ENCODE measurements around the gene CTTNBP2NL. TPM values are rescaled to one million over a fixed set of nuclear protein-coding genes. Genes with fewer than 3 reads are reported as not detected.
A peak's percentile ranks its signal among the peaks of the same experiment; 100 is the strongest.

The CTTNBP2NL gene
- polyA plus RNA-seq, 4 donors = 3.8 to 27.5 (median 6.6) TPM

DNA sequence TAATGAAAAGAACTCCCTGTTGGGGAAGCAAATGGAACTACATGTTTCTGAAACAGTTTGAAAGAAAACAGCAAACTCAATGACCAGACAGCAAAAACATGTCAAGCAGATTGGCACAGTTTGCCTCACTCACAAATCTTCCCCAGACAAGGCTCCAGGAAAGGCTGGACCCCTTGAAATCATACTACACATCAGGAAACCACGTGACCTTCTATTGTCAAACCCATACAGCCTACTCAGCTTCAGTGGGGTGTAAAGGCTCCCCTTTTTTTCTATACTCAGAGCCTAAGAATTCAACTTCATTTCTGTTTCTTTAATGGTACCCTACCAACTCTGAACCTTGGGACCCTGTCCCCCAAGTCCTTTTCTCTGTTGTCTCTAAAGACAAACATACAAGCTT is 15.7 kb upstream of the CTTNBP2NL start:
- H3K4me3 ChIP-seq (ENCODE audit: low read depth in 1 of 3, low read length in 3 of 3) = no peak overlapping the region
- DNase-seq = no peak
- H3K36me3 ChIP-seq (ENCODE audit: control insufficient read depth in 3 of 3, insufficient read depth in 2 of 3, low read depth in 1 of 3, low read length in 3 of 3) = no peaks in the 10 kb centered on the region
- H3K27ac ChIP-seq (ENCODE audit: low read depth in 1 of 3, low read length in 2 of 3) = no peak overlapping the region
- FAIRE-seq = no peak
- peaks cover 0 to 7% (median 0%) of the 10 kb centered on the region in 3 donors for H3K4me1 ChIP-seq (ENCODE audit: control insufficient read depth in 3 of 3, insufficient read depth in 2 of 3, low read depth in 1 of 3, low read length in 2 of 3)
- H3K9me3 ChIP-seq (ENCODE audit: control insufficient read depth in 2 of 2, insufficient read depth in 1 of 2, low read depth in 1 of 2, low read length in 1 of 2) = peaks cover 0 to 3% of the 10 kb centered on the region in 2 donors
- 50 to 69% (median 61%) methylated on average over 1 of the region's 1 CpG for WGBS, 3 donors
- no peaks in the 10 kb centered on the region for H3K27me3 ChIP-seq (ENCODE audit: control insufficient read depth in 3 of 3, insufficient read depth in 3 of 3, low read length in 3 of 3)

DNA sequence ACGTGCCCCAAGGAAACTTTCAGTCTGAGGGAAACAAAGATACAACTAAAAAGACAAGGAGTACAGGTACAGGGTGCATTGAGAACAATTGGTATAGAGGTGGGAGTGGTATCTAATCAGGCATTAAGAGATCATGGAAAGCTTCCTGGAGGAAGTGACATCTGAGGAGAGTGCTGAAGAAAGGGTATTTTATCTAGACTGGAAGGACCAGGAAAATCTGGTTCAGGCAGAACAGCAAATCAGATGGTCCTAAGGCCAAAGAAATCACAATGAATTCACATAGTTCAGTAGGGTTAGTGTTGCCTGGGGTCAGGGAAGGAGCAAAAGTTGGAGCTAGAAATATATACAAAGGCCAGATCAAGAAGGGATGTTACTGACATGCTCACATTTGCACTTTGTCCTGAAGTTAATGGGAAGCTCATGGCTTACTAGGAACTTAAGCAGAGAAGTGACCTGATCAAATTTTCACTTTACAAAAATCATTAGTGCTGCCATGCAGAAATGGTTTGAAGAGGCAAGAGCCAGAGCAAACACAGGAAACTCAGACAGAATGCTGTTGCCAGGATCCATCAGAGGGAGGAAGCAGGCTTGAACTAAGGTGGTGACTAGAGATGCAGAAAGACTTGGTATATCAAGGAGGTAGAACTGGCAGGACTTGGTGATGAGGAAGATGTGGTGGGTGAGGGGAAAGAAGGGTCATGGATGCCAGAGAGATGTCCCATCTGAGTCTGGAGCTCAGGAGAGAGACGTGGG is 14.5 kb upstream of the CTTNBP2NL start:
- 55 to 58% (median 56%) methylated on average over 2 of the region's 2 CpGs for WGBS, 3 donors
- no peak for FAIRE-seq

GRCh38 chr1:112383759-112384370 is 12.1 kb upstream of the CTTNBP2NL start:
- Histone ChIP-seq H3K4me1 (ENCODE audit: control insufficient read depth in 3 of 3, insufficient read depth in 2 of 3, low read depth in 1 of 3, low read length in 2 of 3) (peaks cover 0 to 21% (median 0%) of the 10 kb centered on the region in 3 donors), H3K27ac (ENCODE audit: low read depth in 1 of 3, low read length in 2 of 3) (no peak overlapping the region), H3K36me3 (ENCODE audit: control insufficient read depth in 3 of 3, insufficient read depth in 2 of 3, low read depth in 1 of 3, low read length in 3 of 3) (no peaks in the 10 kb centered on the region), H3K27me3 (ENCODE audit: control insufficient read depth in 3 of 3, insufficient read depth in 3 of 3, low read length in 3 of 3) (no peaks in the 10 kb centered on the region), H3K4me3 (ENCODE audit: low read depth in 1 of 3, low read length in 3 of 3) (no peak overlapping the region), H3K9me3 (ENCODE audit: control insufficient read depth in 2 of 2, insufficient read depth in 1 of 2, low read depth in 1 of 2, low read length in 1 of 2) (peaks cover 0 to 3% of the 10 kb centered on the region in 2 donors)
- no peak for FAIRE-seq
- DNase-seq = no peak
- 65 to 87% (median 65%) methylated on average over 1 of the region's 1 CpG for WGBS, 3 donors

More for the DNA sequence above, 14.5 kb upstream of the CTTNBP2NL start:
- H3K27me3 ChIP-seq (ENCODE audit: control insufficient read depth in 3 of 3, insufficient read depth in 3 of 3, low read length in 3 of 3) = no peaks in the 10 kb centered on the region
- no peak overlapping the region for H3K4me3 ChIP-seq (ENCODE audit: low read depth in 1 of 3, low read length in 3 of 3)
- peaks cover 0 to 3% of the 10 kb centered on the region in 2 donors for H3K9me3 ChIP-seq (ENCODE audit: control insufficient read depth in 2 of 2, insufficient read depth in 1 of 2, low read depth in 1 of 2, low read length in 1 of 2)
- H3K27ac ChIP-seq (ENCODE audit: low read depth in 1 of 3, low read length in 2 of 3) = no peak overlapping the region
- no peak for DNase-seq
- no peaks in the 10 kb centered on the region for H3K36me3 ChIP-seq (ENCODE audit: control insufficient read depth in 3 of 3, insufficient read depth in 2 of 3, low read depth in 1 of 3, low read length in 3 of 3)
- peaks cover 0 to 13% (median 0%) of the 10 kb centered on the region in 3 donors for H3K4me1 ChIP-seq (ENCODE audit: control insufficient read depth in 3 of 3, insufficient read depth in 2 of 3, low read depth in 1 of 3, low read length in 2 of 3)

DNA sequence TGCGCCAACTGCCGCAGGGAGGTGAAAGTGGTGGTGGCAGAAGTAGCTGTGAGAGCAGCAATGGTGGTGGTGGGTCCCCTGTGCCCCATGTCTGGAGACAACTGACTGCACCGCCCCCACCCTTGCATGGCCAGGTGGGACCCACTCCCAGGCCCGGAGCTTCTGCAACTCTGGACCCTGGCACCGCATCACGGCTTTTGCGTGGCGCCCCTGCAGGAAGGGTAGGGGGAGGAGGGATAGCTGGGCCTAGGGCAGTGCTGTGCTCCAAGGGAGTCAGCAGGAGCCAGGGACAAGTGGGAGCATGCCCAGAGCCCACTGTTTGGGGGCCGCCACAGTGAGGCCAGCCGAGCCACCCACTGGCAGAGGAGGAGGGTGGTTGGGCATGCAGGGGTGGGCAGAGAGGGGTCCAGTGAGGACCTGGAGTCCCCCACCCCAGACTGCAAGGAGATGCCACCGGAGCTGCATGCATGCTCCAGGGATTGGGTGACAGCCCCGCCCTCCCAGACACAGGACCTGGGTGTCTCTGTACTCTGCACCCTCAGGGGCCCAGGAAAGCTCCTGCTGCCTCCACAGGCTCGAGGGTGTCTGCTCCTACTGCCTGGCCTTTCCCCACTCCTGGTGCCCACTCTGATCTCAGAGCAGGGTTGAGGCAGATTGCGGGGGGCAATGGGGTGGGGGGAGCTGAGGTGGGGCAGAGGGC is 9.8 kb upstream of the CTTNBP2NL start:
- Histone ChIP-seq H3K4me3 (ENCODE audit: low read depth in 1 of 3, low read length in 3 of 3) (no peak overlapping the region), H3K27ac (ENCODE audit: low read depth in 1 of 3, low read length in 2 of 3) (no peak overlapping the region), H3K4me1 (ENCODE audit: control insufficient read depth in 3 of 3, insufficient read depth in 2 of 3, low read depth in 1 of 3, low read length in 2 of 3) (peaks cover 0 to 27% (median 0%) of the 10 kb centered on the region in 3 donors), H3K9me3 (ENCODE audit: control insufficient read depth in 2 of 2, insufficient read depth in 1 of 2, low read depth in 1 of 2, low read length in 1 of 2) (peaks cover 0 to 3% of the 10 kb centered on the region in 2 donors), H3K36me3 (ENCODE audit: control insufficient read depth in 3 of 3, insufficient read depth in 2 of 3, low read depth in 1 of 3, low read length in 3 of 3) (no peaks in the 10 kb centered on the region), H3K27me3 (ENCODE audit: control insufficient read depth in 3 of 3, insufficient read depth in 3 of 3, low read length in 3 of 3) (no peaks in the 10 kb centered on the region)
- WGBS, 3 donors = 84 to 89% (median 86%) methylated on average over 12 to 14 of the region's 14 CpGs
- DNase-seq (peak in 1 of 2 donors; percentile 48), FAIRE-seq (no peak)

DNA sequence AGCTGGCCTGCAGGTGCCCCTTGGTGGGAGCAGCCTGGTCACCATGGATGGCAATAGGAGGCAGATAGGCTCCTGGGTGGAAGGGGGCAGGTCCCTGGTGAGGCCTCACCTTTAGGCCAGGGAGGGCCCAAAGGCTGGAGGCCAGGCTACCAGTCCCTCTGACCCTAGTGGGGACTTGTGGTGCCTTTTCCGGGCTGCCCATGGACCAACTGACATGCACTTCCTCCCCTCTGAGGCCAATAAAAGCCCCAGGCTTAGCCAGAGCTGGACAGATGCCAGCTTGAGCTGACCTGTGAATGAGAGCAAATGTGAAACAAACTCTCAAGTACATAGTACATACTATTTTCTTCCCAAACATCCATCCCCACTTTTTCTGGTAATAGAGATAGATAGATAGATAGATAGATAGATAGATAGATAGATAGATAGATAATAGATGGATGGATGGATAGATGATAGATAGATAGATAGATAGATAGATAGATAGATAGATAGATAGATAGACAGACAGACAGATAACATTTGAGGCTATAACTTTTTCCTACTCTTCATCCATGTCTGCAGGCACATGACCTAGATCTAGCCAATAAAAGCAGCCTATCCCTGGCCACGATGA is 9.2 kb upstream of the CTTNBP2NL start:
- peaks cover 0 to 3% of the 10 kb centered on the region in 2 donors for H3K9me3 ChIP-seq (ENCODE audit: control insufficient read depth in 2 of 2, insufficient read depth in 1 of 2, low read depth in 1 of 2, low read length in 1 of 2)
- FAIRE-seq = no peak

GRCh38 chr1:112387807-112388206 is 8.2 kb upstream of the CTTNBP2NL start:
- 80 to 83% (median 81%) methylated on average over 3 of the region's 3 CpGs for WGBS, 3 donors
- no peak for FAIRE-seq
- DNase-seq = no peak

More for the DNA sequence above, 9.2 kb upstream of the CTTNBP2NL start:
- Histone ChIP-seq H3K27me3 (ENCODE audit: control insufficient read depth in 3 of 3, insufficient read depth in 3 of 3, low read length in 3 of 3) (no peaks in the 10 kb centered on the region), H3K27ac (ENCODE audit: low read depth in 1 of 3, low read length in 2 of 3) (no peak overlapping the region), H3K4me3 (ENCODE audit: low read depth in 1 of 3, low read length in 3 of 3) (no peak overlapping the region), H3K36me3 (ENCODE audit: control insufficient read depth in 3 of 3, insufficient read depth in 2 of 3, low read depth in 1 of 3, low read length in 3 of 3) (no peaks in the 10 kb centered on the region), H3K4me1 (ENCODE audit: control insufficient read depth in 3 of 3, insufficient read depth in 2 of 3, low read depth in 1 of 3, low read length in 2 of 3) (peaks cover 0 to 33% (median 0%) of the 10 kb centered on the region in 3 donors)
- WGBS, 3 donors = 40 to 53% (median 41%) methylated on average over 2 of the region's 2 CpGs
- peak; percentile 13 to 49 for DNase-seq

DNA sequence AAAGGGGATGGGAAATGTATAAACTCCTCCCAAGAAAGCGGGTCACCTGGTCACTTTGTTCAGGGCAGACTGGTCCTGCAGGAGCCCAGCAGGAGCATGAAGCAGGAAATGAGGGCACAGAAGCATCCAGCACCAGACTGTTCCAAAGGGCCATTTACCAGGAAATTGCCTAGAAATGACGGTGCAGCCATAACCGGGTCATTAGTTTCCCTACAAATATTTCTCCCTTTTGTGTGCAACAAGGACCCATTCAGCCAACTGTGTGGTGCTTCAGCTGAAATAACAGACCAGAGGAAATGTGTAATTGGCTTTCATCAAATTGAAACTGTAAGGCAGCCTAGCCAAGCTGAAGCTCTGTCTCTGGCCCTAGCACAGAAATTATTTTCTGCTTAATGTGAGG is 7.6 kb upstream of the CTTNBP2NL start:
- no peaks in the 10 kb centered on the region for H3K27me3 ChIP-seq (ENCODE audit: control insufficient read depth in 3 of 3, insufficient read depth in 3 of 3, low read length in 3 of 3)
- H3K9me3 ChIP-seq (ENCODE audit: control insufficient read depth in 2 of 2, insufficient read depth in 1 of 2, low read depth in 1 of 2, low read length in 1 of 2) = peaks cover 0 to 3% of the 10 kb centered on the region in 2 donors
- H3K4me1 ChIP-seq (ENCODE audit: control insufficient read depth in 3 of 3, insufficient read depth in 2 of 3, low read depth in 1 of 3, low read length in 2 of 3) = peaks cover 0 to 34% (median 0%) of the 10 kb centered on the region in 3 donors
- H3K4me3 ChIP-seq (ENCODE audit: low read depth in 1 of 3, low read length in 3 of 3) = no peak overlapping the region
- peak overlapping the region in 2 of 3 donors; percentile 32 to 72 for H3K27ac ChIP-seq (ENCODE audit: low read depth in 1 of 3, low read length in 2 of 3)
- FAIRE-seq = no peak
- WGBS, 3 donors = 23 to 36% (median 29%) methylated on average over 3 of the region's 3 CpGs
- DNase-seq = peak; percentile 12 to 44
- H3K36me3 ChIP-seq (ENCODE audit: control insufficient read depth in 3 of 3, insufficient read depth in 2 of 3, low read depth in 1 of 3, low read length in 3 of 3) = no peaks in the 10 kb centered on the region

More at GRCh38 chr1:112387807-112388206, 8.2 kb upstream of the CTTNBP2NL start:
- Histone ChIP-seq H3K27ac (ENCODE audit: low read depth in 1 of 3, low read length in 2 of 3) (no peak overlapping the region), H3K36me3 (ENCODE audit: control insufficient read depth in 3 of 3, insufficient read depth in 2 of 3, low read depth in 1 of 3, low read length in 3 of 3) (no peaks in the 10 kb centered on the region), H3K4me1 (ENCODE audit: control insufficient read depth in 3 of 3, insufficient read depth in 2 of 3, low read depth in 1 of 3, low read length in 2 of 3) (peaks cover 0 to 34% (median 0%) of the 10 kb centered on the region in 3 donors), H3K27me3 (ENCODE audit: control insufficient read depth in 3 of 3, insufficient read depth in 3 of 3, low read length in 3 of 3) (no peaks in the 10 kb centered on the region), H3K9me3 (ENCODE audit: control insufficient read depth in 2 of 2, insufficient read depth in 1 of 2, low read depth in 1 of 2, low read length in 1 of 2) (peaks cover 0 to 3% of the 10 kb centered on the region in 2 donors), H3K4me3 (ENCODE audit: low read depth in 1 of 3, low read length in 3 of 3) (no peak overlapping the region)

- FAIRE-seq (no peak), DNase-seq (peak in 1 of 2 donors; percentile 74)
- no peaks in the 10 kb centered on the region for H3K36me3 ChIP-seq (ENCODE audit: control insufficient read depth in 3 of 3, insufficient read depth in 2 of 3, low read depth in 1 of 3, low read length in 3 of 3)
- peaks cover 0 to 3% of the 10 kb centered on the region in 2 donors for H3K9me3 ChIP-seq (ENCODE audit: control insufficient read depth in 2 of 2, insufficient read depth in 1 of 2, low read depth in 1 of 2, low read length in 1 of 2)
- WGBS, 3 donors = 71 to 84% (median 74%) methylated on average over 6 of the region's 6 CpGs
- peaks cover 0 to 37% (median 3%) of the 10 kb centered on the region in 3 donors for H3K4me1 ChIP-seq (ENCODE audit: control insufficient read depth in 3 of 3, insufficient read depth in 2 of 3, low read depth in 1 of 3, low read length in 2 of 3)
- H3K27ac ChIP-seq (ENCODE audit: low read depth in 1 of 3, low read length in 2 of 3) = peak overlapping the region in 2 of 3 donors; percentile 24 to 46
- no peaks in the 10 kb centered on the region for H3K27me3 ChIP-seq (ENCODE audit: control insufficient read depth in 3 of 3, insufficient read depth in 3 of 3, low read length in 3 of 3)
- no peak overlapping the region for H3K4me3 ChIP-seq (ENCODE audit: low read depth in 1 of 3, low read length in 3 of 3)
Observed at GRCh38 chr1:112389689-112390088, 6.3 kb upstream of the CTTNBP2NL start.

Data from small intestine (tissue), 7 donors.